C4-2B (cell line): Measurements from ENCODE around the gene GSAP.

Source experiments
- CTCF ChIP-seq: fragments of 450-650 bp; conservative IDR thresholded peaks from 2 replicates; pipeline ENCODE4 v1.5.1; 2017; ENCODE audit warnings: mild to moderate bottlenecking
- ZFX ChIP-seq: fragments of 450-650 bp; IDR thresholded peaks from 2 replicates; pipeline ENCODE4 v1.6.1; 2017

GRCh38 chr7:77420986-77421672 is 5.0 kb upstream of the GSAP start:
- TF ChIP-seq CTCF (no peak), ZFX (no peak)
